ENCODE measurements around the gene ITGAL.
"Not testable (repeated sequence)": the region's sequence is repeated elsewhere in the genome, so short reads cannot be mapped to it uniquely, and the experiment has no call there.

The ITGAL gene

GRCh38 chr16:30473231-30474073, 910 bp downstream of the ITGAL start:
- ATAC-seq (replicated peaks): peak; percentile 62 to 63

GRCh38 chr16:30474074-30474452, 1.5 kb downstream of the ITGAL start:
- H3K4me3 Mint-ChIP-seq: peak overlapping the region; percentile 95 to 99
- peaks cover 0 to 4% of the 10 kb centered on the region in 2 donors for H3K9me3 Mint-ChIP-seq
- H3K27ac Mint-ChIP-seq: peak overlapping the region; percentile 98
- DNase-seq (no peak), ATAC-seq (replicated peaks) (no peak)
- H3K36me3 Mint-ChIP-seq: peaks cover 52 to 55% of the 10 kb centered on the region in 2 donors
- H3K4me1 Mint-ChIP-seq: peaks cover 47 to 81% of the 10 kb centered on the region in 2 donors
- H3K27me3 Mint-ChIP-seq: no peaks in the 10 kb centered on the region

More at GRCh38 chr16:30473231-30474073, 910 bp downstream of the ITGAL start:
- H3K27ac Mint-ChIP-seq: peak overlapping the region; percentile 98
- peak overlapping the region; percentile 95 to 99 for H3K4me3 Mint-ChIP-seq
- H3K4me1 Mint-ChIP-seq: peaks cover 41 to 75% of the 10 kb centered on the region in 2 donors
- H3K9me3 Mint-ChIP-seq: peaks cover 0 to 4% of the 10 kb centered on the region in 2 donors
- peak; percentile 80 for DNase-seq
- H3K27me3 Mint-ChIP-seq: no peaks in the 10 kb centered on the region
- peaks cover 46 to 49% of the 10 kb centered on the region in 2 donors for H3K36me3 Mint-ChIP-seq

GRCh38 chr16:30474684-30475083, 2.1 kb downstream of the ITGAL start:
- peaks cover 0 to 3% of the 10 kb centered on the region in 2 donors for H3K9me3 Mint-ChIP-seq

GRCh38 chr16:30476991-30477390, 4.4 kb downstream of the ITGAL start:
- peak overlapping the region; percentile 7 to 10 for H3K4me3 Mint-ChIP-seq
- peaks cover 69 to 75% of the 10 kb centered on the region in 2 donors for H3K36me3 Mint-ChIP-seq
- H3K27ac Mint-ChIP-seq: peak overlapping the region; percentile 88
- ATAC-seq (replicated peaks): no peak
- peaks cover 0 to 3% of the 10 kb centered on the region in 2 donors for H3K9me3 Mint-ChIP-seq
- DNase-seq: no peak
- peaks cover 43 to 74% of the 10 kb centered on the region in 2 donors for H3K4me1 Mint-ChIP-seq
- no peaks in the 10 kb centered on the region for H3K27me3 Mint-ChIP-seq

More at GRCh38 chr16:30474684-30475083, 2.1 kb downstream of the ITGAL start:
- no peak for DNase-seq
- no peaks in the 10 kb centered on the region for H3K27me3 Mint-ChIP-seq
- peak overlapping the region; percentile 89 for H3K27ac Mint-ChIP-seq
- peaks cover 54 to 55% of the 10 kb centered on the region in 2 donors for H3K36me3 Mint-ChIP-seq
- H3K4me1 Mint-ChIP-seq: peaks cover 46 to 81% of the 10 kb centered on the region in 2 donors
- ATAC-seq (replicated peaks): no peak
- H3K4me3 Mint-ChIP-seq: peak overlapping the region; percentile 95 to 99

GRCh38 chr16:30477773-30478172, 5.2 kb downstream of the ITGAL start:
- Mint-ChIP-seq H3K4me3 (peak overlapping the region; percentile 3 to 83), H3K27ac (peak overlapping the region; percentile 88), H3K4me1 (peaks cover 39 to 72% of the 10 kb centered on the region in 2 donors), H3K36me3 (peaks cover 71 to 79% of the 10 kb centered on the region in 2 donors)
- not testable (repeated sequence) for ATAC-seq (replicated peaks); DNase-seq; H3K27me3 Mint-ChIP-seq; H3K9me3 Mint-ChIP-seq

DNA sequence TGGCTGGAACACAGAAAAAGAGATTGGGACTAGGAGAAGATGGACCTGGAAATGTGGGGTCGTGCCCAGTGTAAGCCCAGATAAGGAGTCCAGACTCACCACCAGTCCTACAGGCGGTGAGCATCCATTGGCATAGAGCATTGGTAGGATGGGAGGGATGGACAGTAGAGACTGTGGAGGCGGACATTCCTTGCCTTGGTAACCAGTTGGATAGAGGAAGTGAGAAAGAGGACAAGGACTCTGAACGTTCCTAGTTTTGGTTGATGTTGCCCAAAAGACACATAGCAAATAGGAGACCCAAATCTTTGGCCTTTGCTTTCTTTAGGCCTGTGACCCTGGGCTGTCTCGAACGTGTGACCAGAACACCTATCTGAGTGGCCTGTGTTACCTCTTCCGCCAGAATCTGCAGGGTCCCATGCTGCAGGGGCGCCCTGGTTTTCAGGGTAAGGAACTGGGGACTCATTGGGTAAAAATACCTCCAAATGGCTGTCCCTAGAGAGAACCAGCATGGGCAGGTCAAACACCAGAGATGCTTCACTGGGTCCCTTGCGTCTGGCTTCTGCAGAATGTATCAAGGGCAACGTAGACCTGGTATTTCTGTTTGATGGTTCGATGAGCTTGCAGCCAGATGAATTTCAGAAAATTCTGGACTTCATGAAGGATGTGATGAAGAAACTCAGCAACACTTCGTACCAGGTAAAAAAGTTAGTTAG, 6.4 kb downstream of the ITGAL start:
- peak; percentile 56 to 68 for ATAC-seq (replicated peaks)
- peak overlapping the region; percentile 47 for H3K27ac Mint-ChIP-seq
- DNase-seq: no peak
- H3K36me3 Mint-ChIP-seq: peaks cover 67 to 77% of the 10 kb centered on the region in 2 donors
- H3K4me3 Mint-ChIP-seq: peak overlapping the region; percentile 1 to 26
- H3K27me3 Mint-ChIP-seq: no peaks in the 10 kb centered on the region
- H3K9me3 Mint-ChIP-seq: peaks cover 0 to 3% of the 10 kb centered on the region in 2 donors
- peaks cover 37 to 69% of the 10 kb centered on the region in 2 donors for H3K4me1 Mint-ChIP-seq

DNA sequence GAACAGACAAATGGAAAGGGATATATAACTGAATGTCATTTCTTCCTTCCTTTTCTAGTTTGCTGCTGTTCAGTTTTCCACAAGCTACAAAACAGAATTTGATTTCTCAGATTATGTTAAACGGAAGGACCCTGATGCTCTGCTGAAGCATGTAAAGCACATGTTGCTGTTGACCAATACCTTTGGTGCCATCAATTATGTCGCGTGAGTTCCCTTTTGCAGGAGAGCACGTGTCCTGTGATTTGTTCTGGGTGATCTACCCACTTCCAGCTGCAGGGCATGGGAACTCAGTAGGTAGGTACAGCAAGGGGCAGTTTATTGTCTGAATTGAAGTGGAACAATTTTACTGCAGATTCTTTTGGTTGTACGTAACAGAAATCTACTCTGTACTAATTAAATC, 8.8 kb downstream of the ITGAL start:
- Mint-ChIP-seq H3K27me3 (no peaks in the 10 kb centered on the region), H3K4me1 (peaks cover 33 to 67% of the 10 kb centered on the region in 2 donors), H3K9me3 (peaks cover 0 to 3% of the 10 kb centered on the region in 2 donors), H3K36me3 (peaks cover 69 to 82% of the 10 kb centered on the region in 2 donors), H3K27ac (peak overlapping the region; percentile 9), H3K4me3 (no peak overlapping the region)
- DNase-seq (no peak), ATAC-seq (replicated peaks) (no peak)

DNA sequence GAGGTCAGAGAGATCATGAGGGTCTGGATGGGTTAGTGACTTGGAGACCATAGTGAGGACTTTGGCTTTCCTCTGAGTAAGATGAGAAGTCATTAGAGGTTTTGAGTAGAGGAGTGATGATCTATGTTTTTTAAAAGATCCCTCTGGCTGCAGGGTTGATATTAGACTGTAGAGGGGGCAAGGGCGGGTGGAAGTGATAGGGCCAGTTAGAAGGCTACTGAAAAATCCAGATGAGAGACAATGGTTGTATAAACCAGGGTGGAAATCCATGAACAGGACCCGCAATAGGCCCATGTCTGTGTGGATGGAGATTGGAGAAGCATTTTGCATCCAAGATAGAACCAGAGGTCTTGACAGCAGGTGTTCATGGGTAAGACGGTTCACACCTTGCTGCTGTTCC, 9.8 kb downstream of the ITGAL start:
- H3K9me3 Mint-ChIP-seq: peaks cover 0 to 3% of the 10 kb centered on the region in 2 donors
- H3K4me3 Mint-ChIP-seq: peak overlapping the region in 1 of 2 donors; percentile 14
- H3K27me3 Mint-ChIP-seq: no peaks in the 10 kb centered on the region
- H3K27ac Mint-ChIP-seq: no peak overlapping the region
- DNase-seq (no peak), ATAC-seq (replicated peaks) (peak; percentile 36 to 53)
- H3K36me3 Mint-ChIP-seq: peaks cover 65 to 78% of the 10 kb centered on the region in 2 donors
- H3K4me1 Mint-ChIP-seq: peaks cover 31 to 59% of the 10 kb centered on the region in 2 donors

DNA sequence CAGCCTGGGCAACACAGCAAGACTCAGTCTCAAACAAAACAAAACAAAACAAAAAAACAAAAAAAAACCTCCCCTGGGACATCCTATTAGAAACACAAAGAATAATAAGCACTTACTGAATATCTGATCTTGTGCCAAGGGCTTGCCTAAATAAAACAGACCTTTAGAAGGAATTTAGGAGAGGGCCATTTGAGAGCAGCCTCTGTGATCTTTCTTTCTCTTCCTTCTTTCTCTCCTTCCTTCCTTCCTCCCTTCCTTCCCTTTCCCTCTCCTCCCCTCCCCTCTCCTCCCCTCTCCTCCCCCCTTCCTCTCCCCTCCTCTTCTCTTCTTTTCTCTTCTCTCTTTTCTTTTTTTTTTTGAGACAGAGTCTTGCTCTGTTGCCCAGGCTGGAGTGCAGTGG, 12.3 kb downstream of the ITGAL start:
- Mint-ChIP-seq H3K27ac (no peak overlapping the region), H3K4me3 (no peak overlapping the region), H3K9me3 (no peaks in the 10 kb centered on the region), H3K27me3 (no peaks in the 10 kb centered on the region), H3K4me1 (peaks cover 26 to 41% of the 10 kb centered on the region in 2 donors), H3K36me3 (peaks cover 61 to 81% of the 10 kb centered on the region in 2 donors)
- ATAC-seq (replicated peaks) (no peak), DNase-seq (no peak)

GRCh38 chr16:30485818-30486436, 13.4 kb downstream of the ITGAL start:
- no peak for ATAC-seq (replicated peaks)
- Mint-ChIP-seq H3K4me3 (no peak overlapping the region), H3K27ac (peak overlapping the region; percentile 70), H3K9me3 (no peaks in the 10 kb centered on the region), H3K36me3 (peaks cover 60 to 79% of the 10 kb centered on the region in 2 donors), H3K27me3 (no peaks in the 10 kb centered on the region), H3K4me1 (peaks cover 23 to 32% of the 10 kb centered on the region in 2 donors)
- DNase-seq: no peak

DNA sequence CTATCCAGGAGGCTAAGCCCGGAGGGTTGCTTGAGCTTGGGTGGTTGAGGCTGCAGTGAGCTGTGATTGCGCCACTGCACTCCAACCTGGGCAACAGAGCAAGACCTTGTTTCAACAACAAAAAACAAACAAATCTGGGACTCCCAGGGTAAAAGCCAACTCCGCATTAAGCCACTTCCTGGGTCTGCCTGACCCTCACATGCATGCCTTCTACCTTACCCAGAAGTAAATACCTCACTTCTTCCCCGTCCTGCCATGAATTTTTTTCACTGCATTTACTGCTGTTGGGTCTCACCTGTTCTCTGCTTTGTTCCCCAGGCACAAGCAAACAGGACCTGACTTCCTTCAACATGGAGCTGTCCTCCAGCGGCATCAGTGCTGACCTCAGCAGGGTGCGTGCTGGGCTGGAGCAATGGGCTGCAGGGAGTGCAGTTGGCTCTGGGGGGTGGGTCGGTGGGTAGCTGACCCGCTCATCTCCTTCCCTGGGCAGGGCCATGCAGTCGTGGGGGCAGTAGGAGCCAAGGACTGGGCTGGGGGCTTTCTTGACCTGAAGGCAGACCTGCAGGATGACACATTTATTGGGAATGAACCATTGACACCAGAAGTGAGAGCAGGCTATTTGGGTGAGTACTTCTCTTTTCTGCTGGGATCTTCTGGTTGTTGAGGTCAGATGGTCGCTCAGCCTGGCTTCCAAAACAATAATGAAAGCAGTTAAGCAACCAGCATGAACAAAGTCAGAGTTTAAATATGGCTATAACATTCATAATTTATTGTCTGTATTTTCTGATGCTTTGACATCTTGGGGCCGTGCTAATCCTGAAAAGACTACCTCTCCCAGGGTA, 16.4 kb downstream of the ITGAL start:
- Mint-ChIP-seq H3K27me3 (no peaks in the 10 kb centered on the region), H3K36me3 (peaks cover 59 to 67% of the 10 kb centered on the region in 2 donors), H3K4me3 (no peak overlapping the region), H3K27ac (peak overlapping the region; percentile 31), H3K9me3 (no peaks in the 10 kb centered on the region), H3K4me1 (peaks cover 15 to 20% of the 10 kb centered on the region in 2 donors)
- no peak for ATAC-seq (replicated peaks)
- no peak for DNase-seq

DNA sequence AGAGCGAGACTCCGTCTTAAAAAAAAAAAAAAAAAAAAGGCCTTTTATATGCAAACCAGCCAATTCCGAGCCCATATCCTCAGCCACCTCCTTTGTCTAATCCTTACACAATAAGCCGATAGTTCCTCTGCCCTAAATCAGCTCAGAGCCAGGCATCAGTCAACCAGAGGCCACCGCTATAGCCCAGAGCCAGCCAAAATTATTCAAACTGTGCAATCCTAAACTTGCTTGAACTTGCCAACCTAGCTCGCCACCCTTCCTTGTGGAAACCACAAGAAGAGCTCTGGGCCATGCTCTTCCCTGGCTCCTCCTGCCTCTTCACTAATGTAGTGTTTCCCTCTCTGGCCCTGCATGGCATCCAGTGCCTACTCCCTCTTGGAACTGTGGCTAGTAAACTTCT, 17.7 kb downstream of the ITGAL start:
- ATAC-seq (replicated peaks): no peak
- H3K27ac Mint-ChIP-seq: no peak overlapping the region
- peaks cover 63 to 64% of the 10 kb centered on the region in 2 donors for H3K36me3 Mint-ChIP-seq
- H3K9me3 Mint-ChIP-seq: no peaks in the 10 kb centered on the region
- DNase-seq: no peak
- peaks cover 17 to 26% of the 10 kb centered on the region in 2 donors for H3K4me1 Mint-ChIP-seq
- no peak overlapping the region for H3K4me3 Mint-ChIP-seq
- H3K27me3 Mint-ChIP-seq: no peaks in the 10 kb centered on the region

- H3K4me3 Mint-ChIP-seq: no peak overlapping the region
- DNase-seq (no peak), ATAC-seq (replicated peaks) (no peak)
- H3K27ac Mint-ChIP-seq: peak overlapping the region; percentile 59
- peaks cover 60% of the 10 kb centered on the region in 2 donors for H3K36me3 Mint-ChIP-seq
- H3K4me1 Mint-ChIP-seq: peaks cover 15 to 21% of the 10 kb centered on the region in 2 donors
- H3K27me3 Mint-ChIP-seq: no peaks in the 10 kb centered on the region
- H3K9me3 Mint-ChIP-seq: no peaks in the 10 kb centered on the region
Observed at GRCh38 chr16:30491229-30491628, 18.7 kb downstream of the ITGAL start.
